Measurements from ENCODE around the gene BMP3. TPM values are rescaled to one million over a fixed set of nuclear protein-coding genes. Genes with fewer than 3 reads are reported as not detected.

The BMP3 gene
- total and polyA plus RNA-seq, 10 of the 15 experiments (the other 5 are each of a cell fraction or from before 2014, with no cell fraction given), result 0.37 to 1.4 (median 0.88) TPM

DNA sequence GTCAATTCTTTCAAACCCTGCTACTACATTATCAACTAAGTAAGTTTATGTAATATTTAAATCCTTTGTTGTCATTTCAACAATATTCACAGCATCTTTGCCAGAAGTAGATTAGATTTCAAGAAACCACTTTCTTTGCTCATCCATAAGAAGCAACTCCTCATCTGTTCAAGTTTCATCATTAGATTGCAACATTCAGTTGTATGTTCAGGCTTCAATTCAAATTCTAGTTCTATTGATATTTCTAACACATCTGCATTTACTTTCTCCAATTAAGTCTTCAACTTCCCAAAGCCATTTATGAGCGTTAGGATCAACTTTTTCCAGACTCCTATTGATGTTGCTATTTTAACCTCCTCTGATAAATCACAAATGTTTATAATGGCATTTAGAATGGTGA, 66.1 kb downstream of the BMP3 start (continued):
- no peak for TF ChIP-seq IKZF1 (conservative IDR thresholded peaks at IDR 0.05)
- TF ChIP-seq CREM (IDR thresholded peaks at IDR 0.05; ENCODE audit: low read depth), result no peak

DNA sequence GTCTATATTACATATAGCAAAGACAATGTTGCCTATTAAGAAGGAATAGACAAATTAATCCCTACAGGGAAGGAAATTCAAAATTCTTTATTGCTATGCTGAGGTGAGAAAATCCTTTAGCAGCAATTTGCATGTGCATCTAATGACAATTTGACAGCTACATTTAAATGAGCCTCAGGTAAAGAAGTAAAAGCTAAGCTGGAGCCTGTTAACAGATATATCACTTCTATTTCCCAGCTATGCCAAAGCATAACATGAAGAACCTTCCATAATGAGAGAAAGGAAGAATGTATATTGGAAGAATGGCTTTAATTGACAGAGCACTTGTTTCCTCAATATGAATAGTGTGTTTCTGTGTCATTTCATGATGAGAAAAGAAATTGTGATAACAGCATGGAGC, 71.6 kb downstream of the BMP3 start:
- Histone ChIP-seq H3K4me1 (ENCODE audit: control insufficient read depth, insufficient read depth, low read length) (no peaks in the 10 kb centered on the region), H3K36me3 (ENCODE audit: control insufficient read depth in 2 of 2, insufficient read depth in 2 of 2, low read length in 1 of 2) (no peaks in the 10 kb centered on the region), H3K27me3 (replicated peaks in 1 of 2; ENCODE audit: control insufficient read depth in 2 of 2, insufficient read depth in 2 of 2, low read length in 1 of 2) (no peaks in the 10 kb centered on the region; a peak in 1 of 4 replicates), H4K20me1 (ENCODE audit: control insufficient read depth, insufficient read depth) (no peaks in the 10 kb centered on the region), H3K79me2 (ENCODE audit: control insufficient read depth, insufficient read depth, low read length) (no peaks in the 10 kb centered on the region), H3K9me3 (replicated peaks; ENCODE audit: control insufficient read depth, insufficient read depth, low read length) (no peaks in the 10 kb centered on the region), H3K27ac (ENCODE audit: control insufficient read depth, insufficient read depth) (no peak overlapping the region), H2AFZ (ENCODE audit: control insufficient read depth, low read depth, low read length) (no peak overlapping the region), H3K4me3 (no peak overlapping the region), H3K9ac (ENCODE audit: control insufficient read depth, insufficient read depth, low read length) (no peak overlapping the region), H3K4me2 (ENCODE audit: control insufficient read depth, insufficient read depth) (no peak overlapping the region)
- FAIRE-seq, result no peak
- ChIA-PET POLR2A (no interaction called here), SMC1A (ENCODE audit: uncharacterized antibody, unreplicated experiment) (interaction anchor here (0.7 to 1.5 kb wide), 2 partner anchors 8 to 21 kb away, joined by 3 to 4 read pairs; no protein-coding TSS in a partner anchor), CTCF (interaction anchor here (0.7 kb wide), 1 partner anchor 13 kb away, joined by 3 read pairs; no protein-coding TSS in a partner anchor), RAD21 (ENCODE audit: unreplicated experiment) (no interaction called here)
- in situ Hi-C loops (cut with MboI) (no loop called here), intact Hi-C loops (cut with micrococcal nuclease; ENCODE audit: unreplicated experiment) (no loop called here)
- ATAC-seq, result no peak
- BruUV-seq (replicated peaks), result no TSS peak
- no peak for DNase-seq (ENCODE audit: low read depth, low spot score)
- TF ChIP-seq, protein P1, sequence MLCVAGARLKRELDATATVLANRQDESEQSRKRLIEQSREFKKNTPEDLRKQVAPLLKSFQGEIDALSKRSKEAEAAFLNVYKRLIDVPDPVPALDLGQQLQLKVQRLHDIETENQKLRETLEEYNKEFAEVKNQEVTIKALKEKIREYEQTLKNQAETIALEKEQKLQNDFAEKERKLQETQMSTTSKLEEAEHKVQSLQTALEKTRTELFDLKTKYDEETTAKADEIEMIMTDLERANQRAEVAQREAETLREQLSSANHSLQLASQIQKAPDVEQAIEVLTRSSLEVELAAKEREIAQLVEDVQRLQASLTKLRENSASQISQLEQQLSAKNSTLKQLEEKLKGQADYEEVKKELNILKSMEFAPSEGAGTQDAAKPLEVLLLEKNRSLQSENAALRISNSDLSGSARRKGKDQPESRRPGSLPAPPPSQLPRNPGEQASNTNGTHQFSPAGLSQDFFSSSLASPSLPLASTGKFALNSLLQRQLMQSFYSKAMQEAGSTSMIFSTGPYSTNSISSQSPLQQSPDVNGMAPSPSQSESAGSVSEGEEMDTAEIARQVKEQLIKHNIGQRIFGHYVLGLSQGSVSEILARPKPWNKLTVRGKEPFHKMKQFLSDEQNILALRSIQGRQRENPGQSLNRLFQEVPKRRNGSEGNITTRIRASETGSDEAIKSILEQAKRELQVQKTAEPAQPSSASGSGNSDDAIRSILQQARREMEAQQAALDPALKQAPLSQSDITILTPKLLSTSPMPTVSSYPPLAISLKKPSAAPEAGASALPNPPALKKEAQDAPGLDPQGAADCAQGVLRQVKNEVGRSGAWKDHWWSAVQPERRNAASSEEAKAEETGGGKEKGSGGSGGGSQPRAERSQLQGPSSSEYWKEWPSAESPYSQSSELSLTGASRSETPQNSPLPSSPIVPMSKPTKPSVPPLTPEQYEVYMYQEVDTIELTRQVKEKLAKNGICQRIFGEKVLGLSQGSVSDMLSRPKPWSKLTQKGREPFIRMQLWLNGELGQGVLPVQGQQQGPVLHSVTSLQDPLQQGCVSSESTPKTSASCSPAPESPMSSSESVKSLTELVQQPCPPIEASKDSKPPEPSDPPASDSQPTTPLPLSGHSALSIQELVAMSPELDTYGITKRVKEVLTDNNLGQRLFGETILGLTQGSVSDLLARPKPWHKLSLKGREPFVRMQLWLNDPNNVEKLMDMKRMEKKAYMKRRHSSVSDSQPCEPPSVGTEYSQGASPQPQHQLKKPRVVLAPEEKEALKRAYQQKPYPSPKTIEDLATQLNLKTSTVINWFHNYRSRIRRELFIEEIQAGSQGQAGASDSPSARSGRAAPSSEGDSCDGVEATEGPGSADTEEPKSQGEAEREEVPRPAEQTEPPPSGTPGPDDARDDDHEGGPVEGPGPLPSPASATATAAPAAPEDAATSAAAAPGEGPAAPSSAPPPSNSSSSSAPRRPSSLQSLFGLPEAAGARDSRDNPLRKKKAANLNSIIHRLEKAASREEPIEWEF (IDR thresholded peaks at IDR 0.05; ENCODE audit: insufficient replicate concordance, low read depth, low read length), result no peak
- TF ChIP-seq, protein P2, sequence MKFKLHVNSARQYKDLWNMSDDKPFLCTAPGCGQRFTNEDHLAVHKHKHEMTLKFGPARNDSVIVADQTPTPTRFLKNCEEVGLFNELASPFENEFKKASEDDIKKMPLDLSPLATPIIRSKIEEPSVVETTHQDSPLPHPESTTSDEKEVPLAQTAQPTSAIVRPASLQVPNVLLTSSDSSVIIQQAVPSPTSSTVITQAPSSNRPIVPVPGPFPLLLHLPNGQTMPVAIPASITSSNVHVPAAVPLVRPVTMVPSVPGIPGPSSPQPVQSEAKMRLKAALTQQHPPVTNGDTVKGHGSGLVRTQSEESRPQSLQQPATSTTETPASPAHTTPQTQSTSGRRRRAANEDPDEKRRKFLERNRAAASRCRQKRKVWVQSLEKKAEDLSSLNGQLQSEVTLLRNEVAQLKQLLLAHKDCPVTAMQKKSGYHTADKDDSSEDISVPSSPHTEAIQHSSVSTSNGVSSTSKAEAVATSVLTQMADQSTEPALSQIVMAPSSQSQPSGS (IDR thresholded peaks at IDR 0.05; ENCODE audit: low read length), result no peak
- TF ChIP-seq, protein P3, sequence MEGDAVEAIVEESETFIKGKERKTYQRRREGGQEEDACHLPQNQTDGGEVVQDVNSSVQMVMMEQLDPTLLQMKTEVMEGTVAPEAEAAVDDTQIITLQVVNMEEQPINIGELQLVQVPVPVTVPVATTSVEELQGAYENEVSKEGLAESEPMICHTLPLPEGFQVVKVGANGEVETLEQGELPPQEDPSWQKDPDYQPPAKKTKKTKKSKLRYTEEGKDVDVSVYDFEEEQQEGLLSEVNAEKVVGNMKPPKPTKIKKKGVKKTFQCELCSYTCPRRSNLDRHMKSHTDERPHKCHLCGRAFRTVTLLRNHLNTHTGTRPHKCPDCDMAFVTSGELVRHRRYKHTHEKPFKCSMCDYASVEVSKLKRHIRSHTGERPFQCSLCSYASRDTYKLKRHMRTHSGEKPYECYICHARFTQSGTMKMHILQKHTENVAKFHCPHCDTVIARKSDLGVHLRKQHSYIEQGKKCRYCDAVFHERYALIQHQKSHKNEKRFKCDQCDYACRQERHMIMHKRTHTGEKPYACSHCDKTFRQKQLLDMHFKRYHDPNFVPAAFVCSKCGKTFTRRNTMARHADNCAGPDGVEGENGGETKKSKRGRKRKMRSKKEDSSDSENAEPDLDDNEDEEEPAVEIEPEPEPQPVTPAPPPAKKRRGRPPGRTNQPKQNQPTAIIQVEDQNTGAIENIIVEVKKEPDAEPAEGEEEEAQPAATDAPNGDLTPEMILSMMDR (IDR thresholded peaks at IDR 0.05 in 2 of 3, conservative IDR thresholded peaks at IDR 0.05 in 1 of 3; ENCODE audit: control insufficient read depth in 2 of 3, extremely low read depth in 1 of 3, insufficient read depth in 1 of 3, low read depth in 3 of 3, low read length in 3 of 3), result no peak
- TF ChIP-seq MYC (IDR thresholded peaks at IDR 0.05; ENCODE audit: insufficient read depth, insufficient read length, insufficient replicate concordance, low read length, severe bottlenecking), result no peak
- TF ChIP-seq CHD1 (IDR thresholded peaks at IDR 0.05; ENCODE audit: low read depth, low read length), result no peak
- TF ChIP-seq GABPA (IDR thresholded peaks at IDR 0.05; ENCODE audit: low read depth), result no peak
